LNCaP clone FGC (cell line): ENCODE data around the gene MB21D2.

Experiments used
- DNase-seq: peaks from one replicate; pipeline ENCODE4 v3.0.0-alpha.2; 2011; ENCODE audit warnings: low read depth
- H3K4me3 ChIP-seq: 2 replicates; pipeline ENCODE4 v1.5.1; 2011; ENCODE audit warnings: mild to moderate bottlenecking, low read depth, low read length, control low read depth
- CTCF ChIP-seq: IDR thresholded peaks from 2 replicates; pipeline ENCODE4 v1.5.1; 2012; ENCODE audit warnings: mild to moderate bottlenecking; ENCODE audit not compliant: control insufficient read depth, insufficient read depth; ENCODE audit errors: extremely low read depth

The MB21D2 gene

GRCh38 chr3:192845526-192845855 is 72.2 kb downstream of the MB21D2 start:
- no peak for TF ChIP-seq CTCF
- no peak for DNase-seq
- H3K4me3 ChIP-seq, result no peak overlapping the region

- DNase-seq, result no peak
- no peak overlapping the region for H3K4me3 ChIP-seq
- TF ChIP-seq CTCF, result no peak
Measured at GRCh38 chr3:192844836-192845525, 72.7 kb downstream of the MB21D2 start.

- no peak for DNase-seq
- no peak overlapping the region for H3K4me3 ChIP-seq
- TF ChIP-seq CTCF, result no peak
Measured at GRCh38 chr3:192844486-192844765, 73.2 kb downstream of the MB21D2 start.

GRCh38 chr3:192843723-192844485 is 73.8 kb downstream of the MB21D2 start:
- no peak overlapping the region for H3K4me3 ChIP-seq
- TF ChIP-seq CTCF, result no peak
- no peak for DNase-seq

- no peak for DNase-seq
- TF ChIP-seq CTCF, result no peak
- no peak overlapping the region for H3K4me3 ChIP-seq
Measured at GRCh38 chr3:192843119-192843518, 74.5 kb downstream of the MB21D2 start.

GRCh38 chr3:192842711-192843110 is 74.9 kb downstream of the MB21D2 start:
- no peak for TF ChIP-seq CTCF
- DNase-seq, result no peak
- no peak overlapping the region for H3K4me3 ChIP-seq

GRCh38 chr3:192842138-192842537 is 75.5 kb downstream of the MB21D2 start:
- no peak for TF ChIP-seq CTCF
- no peak for DNase-seq
- no peak overlapping the region for H3K4me3 ChIP-seq
